H9 (cell line): Measurements from ENCODE around the gene ATOH7. TPM values are rescaled to one million over a fixed set of nuclear protein-coding genes. Genes with fewer than 3 reads are reported as not detected.

ENCODE experiments used
- DNase-seq: peaks from one replicate; pipeline ENCODE4 v3.0.0-alpha.2; 2017
- H2AFZ ChIP-seq: one replicate; pipeline ENCODE4 v1.6.1; 2013; ENCODE audit warnings: mild to moderate bottlenecking, low read length, control low read depth, moderate library complexity
- H2AK5ac ChIP-seq: 2 replicates; pipeline ENCODE4 v1.6.1; 2013; ENCODE audit warnings: low read length, control low read depth, mixed read lengths; ENCODE audit not compliant: insufficient read length
- H2BK120ac ChIP-seq: one replicate; pipeline ENCODE4 v1.6.1; 2013; ENCODE audit warnings: low read depth, mild to moderate bottlenecking, low read length, control low read depth, inconsistent platforms; ENCODE audit not compliant: poor library complexity, severe bottlenecking
- H2BK12ac ChIP-seq: 2 replicates; pipeline ENCODE4 v1.6.1; 2013; ENCODE audit warnings: low read length, control low read depth, mixed read lengths, low read depth; ENCODE audit not compliant: insufficient read length
- H2BK15ac ChIP-seq: 2 replicates; pipeline ENCODE4 v1.6.1; 2013; ENCODE audit warnings: low read depth, low read length, control low read depth
- H2BK20ac ChIP-seq: one replicate; pipeline ENCODE4 v1.6.1; 2013; ENCODE audit warnings: low read depth, mild to moderate bottlenecking, low read length, control low read depth, inconsistent platforms; ENCODE audit not compliant: poor library complexity, severe bottlenecking
- H2BK5ac ChIP-seq: 2 replicates; pipeline ENCODE4 v1.6.1; 2013; ENCODE audit warnings: low read length, control low read depth, mixed read lengths; ENCODE audit not compliant: insufficient read length
- H3K14ac ChIP-seq: 2 replicates; pipeline ENCODE4 v1.6.1; 2013; ENCODE audit warnings: low read length, control low read depth; ENCODE audit not compliant: insufficient read depth
- H3K18ac ChIP-seq: 2 replicates; pipeline ENCODE4 v1.6.1; 2013; ENCODE audit warnings: low read depth, mild to moderate bottlenecking, mixed read lengths, low read length, control low read depth; ENCODE audit not compliant: insufficient read length
- H3K23ac ChIP-seq: 2 replicates; pipeline ENCODE4 v1.6.1; 2013; ENCODE audit warnings: low read length, control low read depth, mixed read lengths, low read depth; ENCODE audit not compliant: insufficient read length
- H3K23me2 ChIP-seq: 2 replicates; pipeline ENCODE4 v1.6.1; 2013; ENCODE audit warnings: low read depth, mild to moderate bottlenecking, mixed read lengths, low read length, control low read depth; ENCODE audit not compliant: insufficient read length, poor library complexity, severe bottlenecking
- H3K27ac ChIP-seq: 2 replicates; pipeline ENCODE4 v1.5.1; 2013; ENCODE audit warnings: low read length, control low read depth, mixed read lengths, low read depth; ENCODE audit not compliant: insufficient read length
- H3K27me3 ChIP-seq: 2 replicates; pipeline ENCODE4 v1.6.1; 2013; ENCODE audit warnings: low read length, control low read depth, inconsistent platforms; ENCODE audit not compliant: insufficient read depth
- H3K4ac ChIP-seq: 2 replicates; pipeline ENCODE4 v1.6.1; 2013; ENCODE audit warnings: low read depth, mild to moderate bottlenecking, control low read depth, inconsistent platforms, low read length, moderate library complexity
- H3K4me1 ChIP-seq: 2 replicates; pipeline ENCODE4 v1.6.1; 2013; ENCODE audit warnings: low read length, control low read depth, inconsistent platforms; ENCODE audit not compliant: insufficient read depth
- H3K4me2 ChIP-seq: 2 replicates; pipeline ENCODE4 v1.6.1; 2013; ENCODE audit warnings: low read length, control low read depth, mixed read lengths; ENCODE audit not compliant: insufficient read length, insufficient read depth
- H3K56ac ChIP-seq: 2 replicates; pipeline ENCODE4 v1.6.1; 2013; ENCODE audit warnings: low read depth, mild to moderate bottlenecking, mixed read lengths, low read length, control low read depth; ENCODE audit not compliant: insufficient read length
- H3K79me1 ChIP-seq: 2 replicates; pipeline ENCODE4 v1.6.1; 2013; ENCODE audit warnings: low read depth, mild to moderate bottlenecking, moderate library complexity, low read length, control low read depth, inconsistent platforms; ENCODE audit not compliant: insufficient read depth, poor library complexity, severe bottlenecking
- H3K79me2 ChIP-seq: 2 replicates; pipeline ENCODE4 v1.6.1; 2013; ENCODE audit warnings: low read length, control low read depth, inconsistent platforms; ENCODE audit not compliant: insufficient read depth
- H3K9ac ChIP-seq: 2 replicates; pipeline ENCODE4 v1.6.1; 2013; ENCODE audit warnings: low read length, control low read depth, mixed read lengths; ENCODE audit not compliant: insufficient read length; ENCODE audit errors: extremely low read depth
- H3K9me3 ChIP-seq: one replicate; pipeline ENCODE4 v1.6.1; 2013; ENCODE audit warnings: low read depth, low read length, inconsistent platforms; ENCODE audit not compliant: control insufficient read depth
- H3T11ph ChIP-seq: one replicate; pipeline ENCODE4 v1.6.1; 2013; ENCODE audit warnings: mild to moderate bottlenecking, low read length, control low read depth, inconsistent platforms
- H4K20me1 ChIP-seq: one replicate; pipeline ENCODE4 v1.6.1; 2013; ENCODE audit not compliant: control insufficient read depth, insufficient read length, insufficient read depth
- H4K5ac ChIP-seq: 2 replicates; pipeline ENCODE4 v1.6.1; 2013; ENCODE audit warnings: low read depth, mild to moderate bottlenecking, mixed read lengths, low read length, control low read depth; ENCODE audit not compliant: insufficient read length
- H4K8ac ChIP-seq: replicated peaks from 2 replicates; pipeline ENCODE4 v1.6.1; 2013; ENCODE audit warnings: low read length, control low read depth, mixed read lengths, low read depth; ENCODE audit not compliant: insufficient read length
- H4K91ac ChIP-seq: 2 replicates; pipeline ENCODE4 v1.6.1; 2013; ENCODE audit warnings: low read depth, mild to moderate bottlenecking, moderate library complexity, mixed read lengths, low read length, control low read depth; ENCODE audit not compliant: insufficient read length
- H3K27ac Mint-ChIP-seq, 3 experiments: 2 replicates in 2 of 3; 3 replicates in 1 of 3; pipeline ENCODE4 v1.8.0; 2020 to 2021; ENCODE audit warnings: mixed read lengths in 3 of 3, mild to moderate bottlenecking in 1 of 3, moderate library complexity in 1 of 3
- H3K27me3 Mint-ChIP-seq: 2 replicates; pipeline ENCODE4 v1.8.0; 2021; ENCODE audit warnings: low read depth, mild to moderate bottlenecking, moderate library complexity, mixed read lengths
- H3K36me3 Mint-ChIP-seq, 3 experiments: 2 replicates in 2 of 3; 3 replicates in 1 of 3; pipeline ENCODE4 v1.8.0; 2020 to 2021; ENCODE audit warnings: low read depth in 3 of 3, mixed read lengths in 3 of 3; ENCODE audit not compliant: insufficient read depth in 1 of 3
- H3K4me1 Mint-ChIP-seq, 2 experiments: 2 replicates each; pipeline ENCODE4 v1.8.0; 2020; ENCODE audit warnings: mixed read lengths in 2 of 2
- H3K4me3 Mint-ChIP-seq, 2 experiments: 2 replicates in 1 of 2; 3 replicates in 1 of 2; pipeline ENCODE4 v1.8.0; 2020 to 2021; ENCODE audit warnings: mild to moderate bottlenecking in 2 of 2, mixed read lengths in 2 of 2, moderate library complexity in 1 of 2
- H3K9me3 Mint-ChIP-seq, 2 experiments: 2 replicates in 1 of 2; 3 replicates in 1 of 2; pipeline ENCODE4 v1.8.0; 2020; ENCODE audit warnings: mild to moderate bottlenecking in 2 of 2, mixed read lengths in 2 of 2, moderate library complexity in 1 of 2
- CTCF ChIP-seq: fragments of 200-600 bp; sonication (generic); conservative IDR thresholded peaks from 3 replicates; pipeline ENCODE4 v1.8.0; 2021; ENCODE audit warnings: antibody characterized with exemption, mild to moderate bottlenecking
- WGBS: extraction: QIAGEN DNeasy Blood & Tissue Kit; methylation state at CpG from one replicate; pipeline ENCODE4 v1.1.7; 2013; ENCODE audit warnings: missing lambda C conversion rate, low lambda C conversion rate, mixed read lengths; ENCODE audit not compliant: insufficient read length; ENCODE audit errors: extremely low coverage; 5-methylcytosine and 5-hydroxymethylcytosine counted together
- total RNA-seq: library from RNA; stranded (reverse); gene quantifications from 2 replicates; pipeline ENCODE4 v1.2.1, GENCODE V29; 2021

ATOH7 gene
- total RNA-seq, 1 experiment from 2014 or later = 0.20 TPM

DNA sequence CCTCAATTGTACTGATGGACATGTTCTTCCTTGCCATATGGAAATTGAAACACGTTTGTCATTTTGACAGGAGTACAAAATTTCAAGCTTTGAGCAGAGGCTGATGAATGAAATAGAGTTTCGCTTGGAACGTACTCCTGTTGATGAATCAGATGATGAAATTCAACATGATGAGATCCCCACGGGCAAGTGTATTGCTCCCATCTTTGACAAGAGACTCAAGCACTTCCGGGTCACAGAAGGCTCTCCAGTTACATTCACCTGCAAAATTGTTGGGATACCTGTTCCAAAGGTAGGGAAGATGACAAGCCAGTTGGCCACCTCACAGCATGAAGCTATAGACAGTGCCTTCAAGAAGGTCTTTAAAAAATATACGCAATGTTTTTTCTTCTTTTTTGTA lies 43.1 kb downstream of the ATOH7 start:
- no CpG with 5 or more reads among the region's 6 CpGs for WGBS
- Histone ChIP-seq H3K23me2 (no peaks in the 10 kb centered on the region), H2BK12ac (no peak overlapping the region), H3T11ph (no peak overlapping the region), H3K18ac (no peak overlapping the region), H3K4me2 (no peak overlapping the region), H2BK120ac (no peak overlapping the region), H3K14ac (no peak overlapping the region), H3K27me3 (no peaks in the 10 kb centered on the region), H3K9ac (no peak overlapping the region), H2BK5ac (no peak overlapping the region), H2AK5ac (no peak overlapping the region), H3K27ac (no peak overlapping the region), H3K79me1 (no peaks in the 10 kb centered on the region), H2BK20ac (no peak overlapping the region), H3K56ac (no peak overlapping the region), H4K91ac (no peak overlapping the region), H3K4ac (no peak overlapping the region), H2BK15ac (no peak overlapping the region), H2AFZ (no peak overlapping the region), H3K4me1 (no peaks in the 10 kb centered on the region), H4K8ac (no peak overlapping the region), H3K79me2 (no peaks in the 10 kb centered on the region), H4K5ac (no peak overlapping the region), H3K23ac (no peak overlapping the region), H4K20me1 (no peaks in the 10 kb centered on the region), H3K9me3 (no peaks in the 10 kb centered on the region)
- Mint-ChIP-seq H3K9me3 (peaks cover 4 to 10% of the 10 kb centered on the region in 2 experiments; a peak in 3 of 5 replicates), H3K27me3 (no peaks in the 10 kb centered on the region), H3K27ac (no peak overlapping the region), H3K36me3 (peaks cover 0 to 7% (median 0%) of the 10 kb centered on the region in 3 experiments; a peak in 2 of 7 replicates), H3K4me1 (peaks cover 5% of the 10 kb centered on the region in 2 experiments; a peak in 3 of 4 replicates), H3K4me3 (no peak overlapping the region)
- no peak for TF ChIP-seq CTCF
- no peak for DNase-seq
